ENCODE results near the gene SPP2. TPM values are rescaled to one million over a fixed set of nuclear protein-coding genes. Genes with fewer than 3 reads are reported as not detected.

Gene SPP2
- total RNA-seq, result not detected

- H3K4me3 Mint-ChIP-seq, result no peak within 1 kb of the TSS
- H3K36me3 Mint-ChIP-seq, result peaks cover 3% of the 10 kb centered on the region
- no peak within 1 kb of the TSS for H3K27ac Mint-ChIP-seq
- H3K27me3 Mint-ChIP-seq, result peaks cover 18% of the 10 kb centered on the region
- POLR2A ChIA-PET, result no interaction called here
- DNase-seq (no peak), ATAC-seq (ENCODE audit: low read depth) (no peak)
- H3K9me3 Mint-ChIP-seq, result peaks cover 4% of the 10 kb centered on the region
- H3K4me1 Mint-ChIP-seq, result no peaks in the 10 kb centered on the region
Observed at GRCh38 chr2:234050455-234051135, at the start of gene SPP2. Gene SPP2 (plus strand): TSS chr2:234050702. CDS start chr2:234050787, 85 bp downstream.

GRCh38 chr2:234001380-234002160 lies 48.9 kb upstream of the SPP2 start:
- Mint-ChIP-seq H3K36me3 (peaks cover 1% of the 10 kb centered on the region), H3K9me3 (no peaks in the 10 kb centered on the region), H3K27me3 (peaks cover 23% of the 10 kb centered on the region), H3K4me3 (peak overlapping the region; percentile 69), H3K4me1 (peaks cover 30% of the 10 kb centered on the region), H3K27ac (peak overlapping the region; percentile 75)
- ATAC-seq (ENCODE audit: low read depth) (peak; percentile 61), DNase-seq (no peak)
- POLR2A ChIA-PET, result interaction anchor here (0.6 kb wide), 1 partner anchor 24 kb away, joined by 5 read pairs; no protein-coding TSS in a partner anchor

DNA sequence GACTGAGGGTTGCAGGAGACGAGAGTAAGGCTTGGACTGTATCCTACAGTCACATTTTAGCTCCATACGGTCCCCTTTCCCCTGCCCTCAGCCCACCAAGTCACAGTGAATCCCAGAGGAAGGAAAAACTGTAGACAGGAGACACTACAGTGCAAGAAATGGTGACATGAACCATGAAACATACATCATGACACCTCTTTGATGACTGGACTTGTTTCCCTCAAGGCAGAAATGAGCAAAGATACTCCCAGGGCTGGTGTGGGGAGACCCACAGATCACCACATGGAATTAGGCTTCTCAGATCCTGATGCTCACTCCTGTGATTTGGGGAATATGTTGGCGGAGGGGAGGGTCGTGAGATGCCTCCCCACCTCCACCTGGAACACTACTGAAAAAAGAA lies 48.2 kb upstream of the SPP2 start:
- Mint-ChIP-seq H3K4me1 (peaks cover 28% of the 10 kb centered on the region), H3K4me3 (no peak overlapping the region), H3K27ac (no peak overlapping the region), H3K9me3 (no peaks in the 10 kb centered on the region), H3K27me3 (peaks cover 23% of the 10 kb centered on the region), H3K36me3 (peaks cover 1% of the 10 kb centered on the region)
- ATAC-seq (ENCODE audit: low read depth) (no peak), DNase-seq (no peak)
- POLR2A ChIA-PET, result interaction anchor here (0.6 kb wide), 1 partner anchor 23 kb away, joined by 5 read pairs; no protein-coding TSS in a partner anchor

DNA sequence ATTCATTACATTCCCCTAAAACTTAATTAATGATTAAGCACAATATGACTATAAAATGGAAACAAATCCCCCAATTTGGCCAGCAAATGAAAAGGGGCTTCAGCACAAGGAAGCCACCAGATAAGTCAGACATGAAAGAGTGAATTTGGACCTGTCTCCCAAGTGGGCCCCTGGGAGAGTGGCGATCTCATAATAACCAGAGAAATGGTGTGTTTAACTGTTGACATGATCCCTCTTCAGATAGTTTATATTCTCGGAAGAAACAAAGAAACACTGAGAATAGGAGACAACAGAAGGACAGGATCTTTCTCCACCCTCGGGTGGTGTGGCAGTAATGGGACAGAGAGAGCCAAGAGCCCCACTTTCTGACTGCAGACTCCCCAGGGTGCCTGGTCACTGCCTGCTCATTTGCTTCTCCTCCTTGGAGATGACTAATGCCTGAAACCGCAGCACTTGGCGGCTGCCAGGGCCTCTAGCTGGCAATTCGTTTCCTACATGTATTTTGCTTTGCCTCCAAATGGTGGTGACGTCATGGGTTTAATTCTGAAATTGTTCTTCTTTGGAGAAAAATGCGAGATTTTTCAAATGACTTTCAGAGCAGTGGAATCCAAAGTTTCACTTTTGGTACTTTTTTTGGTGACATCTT lies 46.4 kb upstream of the SPP2 start:
- peaks cover 1% of the 10 kb centered on the region for H3K36me3 Mint-ChIP-seq
- H3K4me1 Mint-ChIP-seq, result peaks cover 17% of the 10 kb centered on the region
- no peak overlapping the region for H3K4me3 Mint-ChIP-seq
- POLR2A ChIA-PET, result no interaction called here
- ATAC-seq (ENCODE audit: low read depth) (no peak), DNase-seq (no peak)
- no peaks in the 10 kb centered on the region for H3K9me3 Mint-ChIP-seq
- H3K27ac Mint-ChIP-seq, result no peak overlapping the region
- peaks cover 27% of the 10 kb centered on the region for H3K27me3 Mint-ChIP-seq

- peaks cover 27% of the 10 kb centered on the region for H3K27me3 Mint-ChIP-seq
- no peak overlapping the region for H3K27ac Mint-ChIP-seq
- no peaks in the 10 kb centered on the region for H3K9me3 Mint-ChIP-seq
- H3K36me3 Mint-ChIP-seq, result peaks cover 1% of the 10 kb centered on the region
- DNase-seq (no peak), ATAC-seq (ENCODE audit: low read depth) (no peak)
- peaks cover 14% of the 10 kb centered on the region for H3K4me1 Mint-ChIP-seq
- POLR2A ChIA-PET, result no interaction called here
- H3K4me3 Mint-ChIP-seq, result no peak overlapping the region
Observed at GRCh38 chr2:234005126-234005525, 45.4 kb upstream of the SPP2 start.

DNA sequence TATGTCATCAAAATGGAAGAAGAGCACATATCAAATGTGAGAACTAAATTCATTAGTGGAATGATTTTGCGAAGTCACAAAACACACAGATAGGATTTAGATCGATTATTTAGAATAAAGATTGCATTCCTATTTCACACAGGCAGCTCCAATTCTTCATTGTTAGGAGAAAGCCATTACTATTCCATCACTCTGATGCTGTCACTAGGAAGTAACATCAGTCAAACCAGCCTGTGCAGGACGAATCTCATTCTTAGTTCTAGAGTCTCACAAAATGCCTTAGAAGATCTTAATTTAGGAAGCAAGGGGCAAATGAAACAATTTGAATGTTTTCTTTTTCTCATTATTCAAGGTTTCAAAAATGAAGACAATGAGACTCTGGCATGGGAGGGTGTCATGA lies 44.0 kb upstream of the SPP2 start:
- Mint-ChIP-seq H3K4me1 (peaks cover 8% of the 10 kb centered on the region), H3K9me3 (peaks cover 2% of the 10 kb centered on the region), H3K27ac (no peak overlapping the region), H3K27me3 (peaks cover 30% of the 10 kb centered on the region), H3K36me3 (peaks cover 1% of the 10 kb centered on the region), H3K4me3 (no peak overlapping the region)
- DNase-seq, result no peak
- POLR2A ChIA-PET, result no interaction called here
- no peak for ATAC-seq (ENCODE audit: low read depth)

- POLR2A ChIA-PET, result no interaction called here
- peaks cover 22% of the 10 kb centered on the region for H3K27me3 Mint-ChIP-seq
- ATAC-seq (ENCODE audit: low read depth) (no peak), DNase-seq (no peak)
- no peaks in the 10 kb centered on the region for H3K4me1 Mint-ChIP-seq
- H3K9me3 Mint-ChIP-seq, result peaks cover 2% of the 10 kb centered on the region
- no peak overlapping the region for H3K4me3 Mint-ChIP-seq
- H3K36me3 Mint-ChIP-seq, result no peaks in the 10 kb centered on the region
- no peak overlapping the region for H3K27ac Mint-ChIP-seq
Observed at GRCh38 chr2:234014427-234014826, 36.1 kb upstream of the SPP2 start.

- Mint-ChIP-seq H3K4me3 (no peak overlapping the region), H3K27ac (no peak overlapping the region), H3K36me3 (no peaks in the 10 kb centered on the region), H3K9me3 (peaks cover under 1% of the 10 kb centered on the region), H3K27me3 (peaks cover 23% of the 10 kb centered on the region), H3K4me1 (no peaks in the 10 kb centered on the region)
- ATAC-seq (ENCODE audit: low read depth) (no peak), DNase-seq (no peak)
- POLR2A ChIA-PET, result no interaction called here
Observed at GRCh38 chr2:234015861-234016260, 34.6 kb upstream of the SPP2 start.

GRCh38 chr2:234019896-234020295 lies 30.6 kb upstream of the SPP2 start:
- ATAC-seq (ENCODE audit: low read depth) (no peak), DNase-seq (no peak)
- no peak overlapping the region for H3K4me3 Mint-ChIP-seq
- POLR2A ChIA-PET, result no interaction called here
- no peaks in the 10 kb centered on the region for H3K4me1 Mint-ChIP-seq
- peaks cover 9% of the 10 kb centered on the region for H3K9me3 Mint-ChIP-seq
- peaks cover 15% of the 10 kb centered on the region for H3K27me3 Mint-ChIP-seq
- peaks cover 4% of the 10 kb centered on the region for H3K36me3 Mint-ChIP-seq
- no peak overlapping the region for H3K27ac Mint-ChIP-seq

DNA sequence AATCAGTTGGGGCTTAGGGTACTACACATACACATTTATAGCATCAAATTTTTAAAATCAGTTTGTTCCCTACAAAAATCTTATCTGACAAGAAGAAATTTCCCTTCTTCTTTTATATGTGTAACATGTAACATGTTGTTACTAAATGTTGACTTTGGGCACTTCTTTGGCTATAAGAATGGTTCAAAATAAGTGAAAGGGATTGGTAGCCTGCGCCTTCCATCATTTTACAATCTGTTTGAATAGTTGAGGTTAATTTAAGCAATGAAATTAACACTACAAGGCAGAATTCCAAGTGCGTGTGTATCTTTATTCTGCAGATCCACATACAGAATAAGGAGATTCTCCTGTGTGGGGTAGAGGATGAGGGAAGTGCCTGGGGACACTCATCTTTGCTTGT lies 30.2 kb upstream of the SPP2 start:
- Mint-ChIP-seq H3K9me3 (peaks cover 9% of the 10 kb centered on the region), H3K4me1 (peaks cover 3% of the 10 kb centered on the region), H3K36me3 (peaks cover 4% of the 10 kb centered on the region), H3K27me3 (peaks cover 14% of the 10 kb centered on the region), H3K27ac (no peak overlapping the region), H3K4me3 (no peak overlapping the region)
- POLR2A ChIA-PET, result no interaction called here
- no peak for ATAC-seq (ENCODE audit: low read depth)
- DNase-seq, result no peak

DNA sequence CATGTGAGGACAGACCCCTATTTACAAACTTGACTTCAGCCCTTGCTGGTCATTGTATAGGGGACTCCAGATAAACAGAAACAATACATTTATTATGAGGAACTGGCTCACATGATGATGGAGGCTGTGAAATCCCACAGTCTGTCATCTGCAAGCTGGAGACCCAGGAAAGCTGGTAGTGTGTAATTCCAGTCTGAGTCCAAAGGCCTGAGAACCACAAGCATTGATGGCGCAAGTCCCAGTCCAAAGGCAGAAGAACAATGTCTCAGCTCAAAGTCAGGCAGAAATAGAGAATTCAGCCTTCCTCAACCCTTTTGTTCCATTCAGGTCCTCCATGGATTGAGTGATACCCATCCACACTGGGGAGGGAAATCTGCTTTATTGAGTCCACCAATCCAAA lies 28.1 kb upstream of the SPP2 start:
- Mint-ChIP-seq H3K4me3 (no peak overlapping the region), H3K9me3 (peaks cover 9% of the 10 kb centered on the region), H3K4me1 (peaks cover 15% of the 10 kb centered on the region), H3K36me3 (peaks cover 4% of the 10 kb centered on the region), H3K27me3 (peaks cover 4% of the 10 kb centered on the region), H3K27ac (no peak overlapping the region)
- DNase-seq (no peak), ATAC-seq (ENCODE audit: low read depth) (no peak)
- POLR2A ChIA-PET, result no interaction called here

GRCh38 chr2:234024304-234024703 lies 26.2 kb upstream of the SPP2 start:
- POLR2A ChIA-PET, result interaction anchor here (0.7 kb wide), 1 partner anchor 17 kb away, joined by 3 read pairs; no protein-coding TSS in a partner anchor
- peaks cover 21% of the 10 kb centered on the region for H3K4me1 Mint-ChIP-seq
- peaks cover 4% of the 10 kb centered on the region for H3K36me3 Mint-ChIP-seq
- peaks cover 6% of the 10 kb centered on the region for H3K27me3 Mint-ChIP-seq
- no peak for DNase-seq
- peaks cover 10% of the 10 kb centered on the region for H3K9me3 Mint-ChIP-seq
- ATAC-seq (ENCODE audit: low read depth), result no peak
- H3K27ac Mint-ChIP-seq, result no peak overlapping the region
- H3K4me3 Mint-ChIP-seq, result no peak overlapping the region

- peak overlapping the region; percentile 74 for H3K27ac Mint-ChIP-seq
- H3K27me3 Mint-ChIP-seq, result peaks cover 4% of the 10 kb centered on the region
- ATAC-seq (ENCODE audit: low read depth) (peak; percentile 65), DNase-seq (no peak)
- peaks cover 21% of the 10 kb centered on the region for H3K4me1 Mint-ChIP-seq
- POLR2A ChIA-PET, result interaction anchor here (0.6 to 1.5 kb wide), 5 partner anchors 23 to 157 kb away, joined by 3 to 6 read pairs (median 5); no protein-coding TSS in a partner anchor
- peaks cover 4% of the 10 kb centered on the region for H3K36me3 Mint-ChIP-seq
- H3K9me3 Mint-ChIP-seq, result peaks cover 10% of the 10 kb centered on the region
- H3K4me3 Mint-ChIP-seq, result peak overlapping the region; percentile 78
Observed at GRCh38 chr2:234025466-234025865, 25.0 kb upstream of the SPP2 start.

Measured in activated naive CD8-positive, alpha-beta T cell treated with anti-CD3 and anti-CD28 coated beads, Interleukin-2, amount 10 ng/mL, durations not matched to agents 7 days and 5 days (primary cell).